ENCODE data around the gene GABBR2. TPM values are rescaled to one million over a fixed set of nuclear protein-coding genes. Genes with fewer than 3 reads are reported as not detected.
A peak's percentile ranks its signal among the peaks of the same experiment; 100 is the strongest.
"Not testable (repeated sequence)": the region's sequence is repeated elsewhere in the genome, so short reads cannot be mapped to it uniquely, and the experiment has no call there.

The GABBR2 gene
- total RNA-seq, 1 donor from 2014 or later: 0.24 TPM

DNA sequence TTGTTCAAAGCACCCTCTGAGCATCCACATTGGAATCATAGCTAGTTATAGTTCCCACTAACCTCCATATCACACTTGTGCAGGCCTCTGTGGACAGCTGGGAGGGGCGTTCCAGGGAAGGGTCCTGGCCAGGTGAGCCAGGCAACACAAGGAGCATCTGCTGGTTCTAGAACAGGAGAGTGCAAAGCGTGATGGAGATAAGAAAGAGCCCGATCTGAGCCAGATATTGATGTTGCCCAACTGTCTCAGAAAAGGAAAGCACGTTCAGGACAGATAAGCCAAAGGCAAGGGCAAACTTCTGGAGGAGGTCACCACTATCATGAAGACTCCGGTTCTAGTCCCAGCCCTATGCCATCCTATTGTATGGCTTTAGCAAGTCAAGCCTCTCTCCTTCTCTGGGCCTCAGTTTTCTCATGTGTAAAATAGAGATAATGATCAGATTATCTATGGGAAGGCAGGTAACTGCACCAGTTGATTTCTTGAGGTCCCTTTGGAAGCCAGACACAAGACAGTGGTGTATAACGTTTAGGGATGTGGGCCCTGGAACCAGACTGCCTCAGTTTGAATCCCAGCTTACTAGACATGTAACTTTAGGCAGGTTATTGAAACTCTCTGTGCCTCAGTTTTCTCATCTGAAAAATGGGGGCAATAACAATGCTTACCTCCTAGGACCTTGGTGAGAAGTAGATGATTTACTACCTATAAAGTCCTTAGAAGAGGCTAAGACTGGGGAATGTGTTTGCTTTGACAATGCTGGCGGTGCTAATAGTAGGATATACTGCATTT lies 19.8 kb downstream of the GABBR2 start:
- intact Hi-C loops (cut with DNase I): no loop called here
- TF ChIP-seq, protein P1, sequence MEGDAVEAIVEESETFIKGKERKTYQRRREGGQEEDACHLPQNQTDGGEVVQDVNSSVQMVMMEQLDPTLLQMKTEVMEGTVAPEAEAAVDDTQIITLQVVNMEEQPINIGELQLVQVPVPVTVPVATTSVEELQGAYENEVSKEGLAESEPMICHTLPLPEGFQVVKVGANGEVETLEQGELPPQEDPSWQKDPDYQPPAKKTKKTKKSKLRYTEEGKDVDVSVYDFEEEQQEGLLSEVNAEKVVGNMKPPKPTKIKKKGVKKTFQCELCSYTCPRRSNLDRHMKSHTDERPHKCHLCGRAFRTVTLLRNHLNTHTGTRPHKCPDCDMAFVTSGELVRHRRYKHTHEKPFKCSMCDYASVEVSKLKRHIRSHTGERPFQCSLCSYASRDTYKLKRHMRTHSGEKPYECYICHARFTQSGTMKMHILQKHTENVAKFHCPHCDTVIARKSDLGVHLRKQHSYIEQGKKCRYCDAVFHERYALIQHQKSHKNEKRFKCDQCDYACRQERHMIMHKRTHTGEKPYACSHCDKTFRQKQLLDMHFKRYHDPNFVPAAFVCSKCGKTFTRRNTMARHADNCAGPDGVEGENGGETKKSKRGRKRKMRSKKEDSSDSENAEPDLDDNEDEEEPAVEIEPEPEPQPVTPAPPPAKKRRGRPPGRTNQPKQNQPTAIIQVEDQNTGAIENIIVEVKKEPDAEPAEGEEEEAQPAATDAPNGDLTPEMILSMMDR (IDR thresholded peaks at IDR 0.05): no peak
- Histone ChIP-seq H3K27me3 (ENCODE audit: low read depth) (no peaks in the 10 kb centered on the region), H3K4me3 (no peak overlapping the region), H3K27ac (no peak overlapping the region), H3K36me3 (no peaks in the 10 kb centered on the region), H3K4me1 (no peaks in the 10 kb centered on the region), H3K9me3 (no peaks in the 10 kb centered on the region)
- ATAC-seq (no peak), DNase-seq (no peak)

DNA sequence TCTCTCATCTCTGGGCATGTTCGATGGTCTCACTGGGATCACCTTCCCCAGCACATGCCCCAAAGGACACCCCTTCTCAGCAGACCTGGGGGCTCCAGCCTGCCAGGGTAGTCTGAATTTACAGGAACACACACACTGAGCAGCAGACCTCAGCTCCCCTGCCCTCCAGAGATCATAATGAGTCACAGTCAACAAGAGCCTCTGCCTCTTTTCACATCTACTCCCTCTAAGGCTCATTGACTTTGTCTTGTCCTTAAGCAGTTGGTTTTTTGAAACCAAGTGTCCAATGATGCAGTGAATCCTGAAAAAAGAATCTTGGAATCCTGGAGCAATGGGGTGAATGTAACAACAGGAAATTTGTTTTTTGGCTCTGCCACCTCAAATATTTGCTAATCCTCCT lies 20.8 kb downstream of the GABBR2 start:
- DNase-seq (no peak), ATAC-seq (no peak)
- Histone ChIP-seq H3K36me3 (no peaks in the 10 kb centered on the region), H3K4me1 (no peaks in the 10 kb centered on the region), H3K27ac (no peak overlapping the region), H3K9me3 (no peaks in the 10 kb centered on the region), H3K4me3 (no peak overlapping the region), H3K27me3 (ENCODE audit: low read depth) (no peaks in the 10 kb centered on the region)
- intact Hi-C loops (cut with DNase I): no loop called here
- TF ChIP-seq, protein P1 (IDR thresholded peaks at IDR 0.05): no peak

DNA sequence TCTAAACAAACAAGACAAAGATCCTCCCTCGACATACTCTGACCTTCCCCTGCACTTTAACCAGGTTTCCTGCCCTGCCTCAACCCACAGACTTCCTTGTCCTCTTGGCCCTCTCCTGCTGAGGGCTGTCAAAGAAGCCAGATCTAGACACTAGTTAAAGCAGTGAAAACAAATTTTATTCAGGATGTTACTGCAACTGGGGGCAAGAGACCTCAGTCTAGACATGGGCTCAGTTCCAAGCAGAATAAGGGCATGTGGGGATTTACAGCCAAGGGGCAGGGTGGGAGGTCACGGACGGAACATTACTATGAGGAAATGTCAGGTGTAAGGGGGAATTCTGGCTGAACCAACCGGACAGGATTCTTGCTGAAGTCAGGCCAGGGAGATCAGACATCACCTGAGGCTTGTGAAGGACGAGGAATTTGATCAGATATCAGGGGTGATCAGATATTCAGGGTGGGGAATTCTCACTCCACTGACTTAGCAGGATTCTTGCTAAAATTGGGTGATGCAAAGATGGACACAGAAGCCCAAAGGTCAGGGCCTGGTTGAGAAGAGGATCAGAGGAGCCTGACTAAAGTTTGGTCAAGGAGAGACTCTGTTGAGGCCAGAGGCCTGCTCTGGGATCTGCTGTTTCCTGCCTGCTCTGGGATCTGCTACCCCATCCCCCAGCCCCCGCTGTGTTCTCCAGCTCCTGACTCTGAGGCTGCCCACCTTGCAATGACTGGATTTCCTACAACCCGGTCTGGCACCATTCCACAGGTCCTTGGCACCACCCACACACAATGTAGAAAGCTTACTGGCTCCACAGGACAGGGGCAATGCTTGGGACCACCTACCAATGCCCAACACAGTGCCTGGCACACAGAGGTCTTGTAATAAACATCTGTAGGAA lies 21.5 kb downstream of the GABBR2 start:
- TF ChIP-seq, protein P1 (IDR thresholded peaks at IDR 0.05): no peak
- Histone ChIP-seq H3K9me3 (no peaks in the 10 kb centered on the region), H3K27me3 (ENCODE audit: low read depth) (no peaks in the 10 kb centered on the region), H3K27ac (no peak overlapping the region), H3K36me3 (no peaks in the 10 kb centered on the region), H3K4me1 (no peaks in the 10 kb centered on the region), H3K4me3 (no peak overlapping the region)
- intact Hi-C loops (cut with DNase I): no loop called here
- no peak for DNase-seq
- ATAC-seq: no peak

DNA sequence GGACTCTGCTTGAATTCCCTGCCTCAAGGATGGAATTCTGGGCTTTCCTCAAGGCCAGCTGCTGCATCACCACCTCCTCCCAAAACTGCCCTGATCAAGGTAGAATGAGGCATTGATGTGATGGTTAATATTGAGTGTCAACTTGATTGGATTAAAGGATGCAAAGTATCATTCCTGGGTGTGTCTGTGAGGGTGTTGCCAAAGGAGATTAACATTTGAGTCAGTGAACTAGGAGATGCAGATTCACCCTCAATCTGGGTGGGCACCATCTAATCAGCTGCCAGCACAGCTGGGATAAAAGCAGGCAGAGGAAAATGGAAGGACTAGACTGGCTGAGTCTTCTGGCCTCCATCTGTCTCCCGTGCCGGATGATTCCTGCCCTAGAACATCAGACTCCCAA lies 23.9 kb downstream of the GABBR2 start:
- H3K27ac ChIP-seq; H3K27me3 ChIP-seq (ENCODE audit: low read depth); H3K4me1 ChIP-seq; H3K4me3 ChIP-seq; H3K36me3 ChIP-seq; H3K9me3 ChIP-seq; DNase-seq; intact Hi-C loops (cut with DNase I); ATAC-seq: not testable (repeated sequence)

DNA sequence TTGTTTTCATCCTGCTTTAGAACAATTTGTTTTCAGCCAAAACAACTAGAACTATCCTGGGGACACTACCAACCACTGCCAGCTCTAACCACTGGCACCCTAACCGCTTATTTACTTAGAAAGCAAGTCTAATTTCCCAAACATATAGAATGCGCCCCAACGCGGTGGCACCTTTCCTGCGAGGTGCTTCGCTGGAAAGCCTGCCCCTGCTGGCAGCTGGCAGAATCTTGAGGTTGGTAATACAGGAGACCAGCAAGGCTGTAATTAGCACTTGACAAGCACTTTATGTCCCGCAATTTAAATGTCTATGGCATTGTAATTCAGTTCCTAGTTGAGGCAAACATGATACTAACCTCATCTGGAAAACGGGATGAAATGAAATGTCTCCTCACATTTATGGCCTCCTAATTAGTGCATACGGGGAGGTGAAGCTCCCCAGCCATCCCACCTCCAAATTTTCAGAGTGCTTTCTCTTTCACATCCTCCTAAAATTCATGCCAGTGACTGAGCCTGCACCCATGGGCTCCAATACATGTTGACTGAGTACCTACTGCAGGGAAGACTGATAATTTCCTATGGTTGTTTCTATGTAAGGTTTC lies 30.4 kb downstream of the GABBR2 start:
- no peaks in the 10 kb centered on the region for H3K9me3 ChIP-seq
- no peak for ATAC-seq
- no peaks in the 10 kb centered on the region for H3K36me3 ChIP-seq
- H3K4me1 ChIP-seq: no peaks in the 10 kb centered on the region
- H3K27me3 ChIP-seq (ENCODE audit: low read depth): no peaks in the 10 kb centered on the region
- no peak overlapping the region for H3K4me3 ChIP-seq
- H3K27ac ChIP-seq: no peak overlapping the region
- TF ChIP-seq, protein P1 (IDR thresholded peaks at IDR 0.05): peak; percentile 43
- DNase-seq: no peak
- intact Hi-C loops (cut with DNase I): no loop called here

All from lower lobe of right lung (tissue), 2 donors.